Testis (tissue), 3 donors: ENCODE results near the gene PLA2R1. TPM values are rescaled to one million over a fixed set of nuclear protein-coding genes. Genes with fewer than 3 reads are reported as not detected.

Experiments used
- DNase-seq: peaks from one replicate; pipeline ENCODE4 v3.0.0-alpha.2; 2019
- H3K27ac ChIP-seq, 2 donors: fragments of 200-600 bp; sonication (generic); one replicate each; pipeline ENCODE4 v1.5.1; 2019
- H3K27me3 ChIP-seq: fragments of 200-600 bp; sonication (generic); one replicate; pipeline ENCODE4 v1.5.1; 2019
- H3K36me3 ChIP-seq: fragments of 200-600 bp; sonication (generic); one replicate; pipeline ENCODE4 v1.5.1; 2017; ENCODE audit warnings: low read depth; ENCODE audit errors: missing control alignments
- H3K4me1 ChIP-seq: fragments of 200-600 bp; sonication (generic); one replicate; pipeline ENCODE4 v1.5.1; 2019
- H3K4me3 ChIP-seq, 2 donors: fragments of 200-600 bp; sonication (generic); one replicate each; pipeline ENCODE4 v1.5.1; 2017 to 2019
- H3K9me3 ChIP-seq: fragments of 200-600 bp; sonication (generic); one replicate; pipeline ENCODE4 v1.5.1; 2017
- POLR2A ChIP-seq: fragments of 450-650 bp; IDR thresholded peaks from one replicate; pipeline ENCODE4 v1.6.1; 2017; ENCODE audit warnings: antibody characterized with exemption, mild to moderate bottlenecking, moderate library complexity
- WGBS, 2 donors: methylation state at CpG; one replicate each; pipeline ENCODE4 v1.1.5; 2018; 5-methylcytosine and 5-hydroxymethylcytosine counted together
- intact Hi-C: fragments of 100-400 bp; cut with DNase I; formaldehyde crosslinking; loops from one replicate; pipeline ENCODE4 v1.15.1; 2023; ENCODE audit warnings: low total_unique reads
- polyA plus RNA-seq: library from polyadenylated mRNA; stranded (reverse); fragments of 350-450 nt; fragmentation: Illumina TruSeq; extraction: RNeasy Lipid Tissue Mini Kit (QIAGEN cat#74804); gene quantifications from one replicate; pipeline ENCODE4 v1.2.3, GENCODE V29; 2014; ENCODE audit warnings: low read depth, low replicate concordance; ENCODE audit not compliant: insufficient read depth
- total RNA-seq, 2 donors: library from RNA; depleted of rRNA; stranded (reverse); fragments of >200 nt; gene quantifications; one replicate each; pipeline ENCODE4 v1.2.3, GENCODE V29; 2016
- TF ChIP-seq, protein P1 (sequence below), 3 experiments: fragments of 450-650 bp in 2 of 3; fragments of 200-600 bp in 1 of 3; sonication (generic) in 1 of 3; IDR thresholded peaks; one replicate each; pipeline ENCODE4 v1.5.1; 2016 to 2019; ENCODE audit warnings: antibody characterized with exemption in 3 of 3, mild to moderate bottlenecking in 2 of 3, moderate library complexity in 1 of 3

The PLA2R1 gene
- total and polyA plus RNA-seq, 3 donors from 2014 or later = 3.4 to 5.3 (median 5.0) TPM

DNA sequence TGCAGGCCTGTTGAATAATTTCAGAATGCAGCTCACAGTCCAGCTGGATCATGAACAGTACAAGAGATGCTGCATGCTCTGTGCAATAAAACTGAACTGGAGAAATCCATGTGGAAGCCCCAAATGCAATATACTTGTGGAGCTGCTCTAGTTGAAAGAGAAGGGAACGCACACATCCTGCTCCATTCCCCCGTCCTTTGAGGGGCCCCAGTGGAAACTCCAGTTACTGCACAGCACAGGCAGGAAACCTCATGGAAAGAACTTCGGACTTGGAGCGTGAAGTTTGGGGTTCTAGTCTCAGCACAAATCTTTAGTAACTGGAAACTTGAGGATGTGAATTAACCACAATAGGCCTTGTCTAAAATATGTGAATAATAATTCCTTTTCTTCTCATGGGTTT, 73.2 kb downstream of the PLA2R1 start:
- Histone ChIP-seq H3K4me1 (no peaks in the 10 kb centered on the region), H3K27me3 (no peaks in the 10 kb centered on the region), H3K27ac (no peak overlapping the region), H3K9me3 (no peaks in the 10 kb centered on the region), H3K4me3 (no peak overlapping the region), H3K36me3 (no peaks in the 10 kb centered on the region)
- intact Hi-C loops = no loop called here
- TF ChIP-seq POLR2A = no peak
- TF ChIP-seq, protein P1, sequence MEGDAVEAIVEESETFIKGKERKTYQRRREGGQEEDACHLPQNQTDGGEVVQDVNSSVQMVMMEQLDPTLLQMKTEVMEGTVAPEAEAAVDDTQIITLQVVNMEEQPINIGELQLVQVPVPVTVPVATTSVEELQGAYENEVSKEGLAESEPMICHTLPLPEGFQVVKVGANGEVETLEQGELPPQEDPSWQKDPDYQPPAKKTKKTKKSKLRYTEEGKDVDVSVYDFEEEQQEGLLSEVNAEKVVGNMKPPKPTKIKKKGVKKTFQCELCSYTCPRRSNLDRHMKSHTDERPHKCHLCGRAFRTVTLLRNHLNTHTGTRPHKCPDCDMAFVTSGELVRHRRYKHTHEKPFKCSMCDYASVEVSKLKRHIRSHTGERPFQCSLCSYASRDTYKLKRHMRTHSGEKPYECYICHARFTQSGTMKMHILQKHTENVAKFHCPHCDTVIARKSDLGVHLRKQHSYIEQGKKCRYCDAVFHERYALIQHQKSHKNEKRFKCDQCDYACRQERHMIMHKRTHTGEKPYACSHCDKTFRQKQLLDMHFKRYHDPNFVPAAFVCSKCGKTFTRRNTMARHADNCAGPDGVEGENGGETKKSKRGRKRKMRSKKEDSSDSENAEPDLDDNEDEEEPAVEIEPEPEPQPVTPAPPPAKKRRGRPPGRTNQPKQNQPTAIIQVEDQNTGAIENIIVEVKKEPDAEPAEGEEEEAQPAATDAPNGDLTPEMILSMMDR (IDR thresholded peaks at IDR 0.05) = no peak
- 80 to 89% methylated on average over 4 of the region's 4 CpGs for WGBS, 2 donors
- no peak for DNase-seq

DNA sequence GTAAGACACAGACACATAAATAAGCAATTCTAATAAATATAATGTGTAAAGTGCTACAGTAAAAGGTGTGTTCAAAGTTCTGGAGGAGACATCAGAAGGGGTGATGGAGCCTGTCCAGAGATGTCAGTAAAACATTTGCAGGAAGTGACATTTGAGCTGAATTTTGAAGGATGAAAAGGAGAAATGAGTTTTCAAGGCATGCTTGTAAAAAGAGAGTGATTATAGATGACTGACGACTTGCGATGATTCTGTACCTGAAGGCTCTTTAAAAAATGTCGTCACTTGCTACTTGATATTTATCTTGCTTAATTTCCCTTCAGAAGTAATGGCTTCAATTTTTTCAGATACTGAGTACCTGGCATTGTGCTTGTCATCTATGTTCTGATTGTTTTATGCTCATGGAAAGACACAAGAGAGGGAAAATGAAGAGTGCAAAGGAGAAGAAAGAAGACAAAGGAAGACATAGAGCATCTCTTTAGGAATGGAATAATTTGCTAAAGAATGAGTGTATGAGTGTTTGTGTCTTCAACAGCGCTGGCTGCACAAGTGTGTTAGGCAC, 73.9 kb downstream of the PLA2R1 start:
- H3K9me3 ChIP-seq = no peaks in the 10 kb centered on the region
- H3K27ac ChIP-seq = no peak overlapping the region
- WGBS, 2 donors = 94 to 96% methylated on average over 4 of the region's 4 CpGs
- no peaks in the 10 kb centered on the region for H3K27me3 ChIP-seq
- intact Hi-C loops = no loop called here
- H3K4me3 ChIP-seq = no peak overlapping the region
- TF ChIP-seq, protein P1 (IDR thresholded peaks at IDR 0.05) = no peak
- no peaks in the 10 kb centered on the region for H3K4me1 ChIP-seq
- no peak for DNase-seq
- H3K36me3 ChIP-seq = no peaks in the 10 kb centered on the region

DNA sequence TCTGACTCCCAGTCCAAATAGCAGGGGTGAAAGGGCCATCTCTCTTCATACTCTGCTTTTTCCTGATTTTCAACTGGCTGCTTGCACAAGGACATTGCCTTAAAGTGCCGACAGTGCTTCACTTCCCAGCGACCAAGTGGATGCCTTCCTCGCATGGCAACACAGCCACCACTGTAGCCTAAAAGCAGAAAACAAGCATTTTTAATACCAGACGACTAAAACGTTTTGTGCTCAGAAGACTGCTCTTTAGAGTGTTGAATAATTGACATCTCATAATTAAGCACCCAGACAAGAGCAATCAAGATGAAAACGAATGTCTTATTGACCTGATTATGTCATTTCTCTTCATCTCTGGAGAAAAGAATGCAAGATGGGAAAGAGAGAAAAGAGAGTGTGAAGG, 75.2 kb downstream of the PLA2R1 start:
- H3K4me3 ChIP-seq = no peak overlapping the region
- WGBS, 2 donors = 86 to 87% methylated on average over 6 of the region's 6 CpGs
- DNase-seq = no peak
- H3K36me3 ChIP-seq = no peaks in the 10 kb centered on the region
- no peaks in the 10 kb centered on the region for H3K4me1 ChIP-seq
- intact Hi-C loops = no loop called here
- H3K9me3 ChIP-seq = no peaks in the 10 kb centered on the region
- H3K27ac ChIP-seq = no peak overlapping the region
- H3K27me3 ChIP-seq = no peaks in the 10 kb centered on the region
- no peak for TF ChIP-seq POLR2A
- TF ChIP-seq, protein P1 (IDR thresholded peaks at IDR 0.05) = no peak

DNA sequence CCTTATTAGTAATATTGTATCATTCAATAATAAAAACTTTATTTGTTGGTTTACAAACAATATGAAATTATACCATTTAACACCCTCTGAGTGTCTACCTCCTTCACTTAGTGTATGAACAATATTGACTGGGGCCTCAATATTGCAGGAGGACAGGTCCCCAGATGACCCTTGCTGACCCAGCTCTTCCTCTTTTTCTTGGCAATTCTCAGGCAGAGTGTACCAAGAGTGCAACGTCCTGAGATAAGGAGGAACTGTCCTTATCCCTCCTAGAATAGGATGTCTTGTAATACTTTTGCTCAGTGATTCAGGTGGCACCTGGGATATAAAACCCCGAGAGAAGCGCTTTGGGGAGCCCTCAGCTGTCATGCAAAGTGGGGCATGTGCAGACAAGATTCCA, 76.8 kb downstream of the PLA2R1 start:
- no peak overlapping the region for H3K27ac ChIP-seq
- intact Hi-C loops = no loop called here
- 70 to 82% methylated on average over 3 of the region's 3 CpGs for WGBS, 2 donors
- H3K27me3 ChIP-seq = no peaks in the 10 kb centered on the region
- H3K4me1 ChIP-seq = no peaks in the 10 kb centered on the region
- H3K36me3 ChIP-seq = no peaks in the 10 kb centered on the region
- DNase-seq = no peak
- no peaks in the 10 kb centered on the region for H3K9me3 ChIP-seq
- no peak overlapping the region for H3K4me3 ChIP-seq
- TF ChIP-seq, protein P1 (IDR thresholded peaks at IDR 0.05) = no peak
- TF ChIP-seq POLR2A = no peak

DNA sequence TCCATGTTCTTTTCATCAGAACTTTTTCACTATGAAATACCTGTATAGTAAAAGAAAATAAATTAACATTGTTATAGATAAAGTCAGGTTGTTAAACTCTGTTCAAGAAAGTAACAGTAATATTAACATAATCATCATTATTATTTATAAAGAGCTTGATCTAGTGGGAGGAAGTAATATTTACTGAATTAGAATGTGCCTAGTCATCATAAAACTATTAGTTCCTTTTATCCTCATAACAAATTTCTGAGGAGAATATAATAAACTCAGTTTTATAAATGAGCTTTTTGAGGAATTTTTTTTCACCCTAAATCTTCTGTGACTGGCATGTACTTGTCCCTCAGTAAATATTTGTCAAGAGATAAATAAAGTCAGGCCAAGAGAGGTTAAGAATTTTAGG, 78.4 kb downstream of the PLA2R1 start:
- Histone ChIP-seq H3K9me3 (no peaks in the 10 kb centered on the region), H3K27ac (peak overlapping the region in 1 of 2 donors; percentile 55), H3K36me3 (no peaks in the 10 kb centered on the region), H3K27me3 (no peaks in the 10 kb centered on the region), H3K4me1 (no peaks in the 10 kb centered on the region), H3K4me3 (no peak overlapping the region)
- TF ChIP-seq, protein P1 (IDR thresholded peaks at IDR 0.05) = no peak
- no peak for TF ChIP-seq POLR2A
- intact Hi-C loops = no loop called here
- DNase-seq = no peak
